ENCODE results near the gene ZCCHC10. TPM values are rescaled to one million over a fixed set of nuclear protein-coding genes. Genes with fewer than 3 reads are reported as not detected.

ZCCHC10 gene
- total and polyA plus RNA-seq, 2 of the 4 experiments (the other 2 are of a cell fraction), result 4.1 to 20.4 TPM

DNA sequence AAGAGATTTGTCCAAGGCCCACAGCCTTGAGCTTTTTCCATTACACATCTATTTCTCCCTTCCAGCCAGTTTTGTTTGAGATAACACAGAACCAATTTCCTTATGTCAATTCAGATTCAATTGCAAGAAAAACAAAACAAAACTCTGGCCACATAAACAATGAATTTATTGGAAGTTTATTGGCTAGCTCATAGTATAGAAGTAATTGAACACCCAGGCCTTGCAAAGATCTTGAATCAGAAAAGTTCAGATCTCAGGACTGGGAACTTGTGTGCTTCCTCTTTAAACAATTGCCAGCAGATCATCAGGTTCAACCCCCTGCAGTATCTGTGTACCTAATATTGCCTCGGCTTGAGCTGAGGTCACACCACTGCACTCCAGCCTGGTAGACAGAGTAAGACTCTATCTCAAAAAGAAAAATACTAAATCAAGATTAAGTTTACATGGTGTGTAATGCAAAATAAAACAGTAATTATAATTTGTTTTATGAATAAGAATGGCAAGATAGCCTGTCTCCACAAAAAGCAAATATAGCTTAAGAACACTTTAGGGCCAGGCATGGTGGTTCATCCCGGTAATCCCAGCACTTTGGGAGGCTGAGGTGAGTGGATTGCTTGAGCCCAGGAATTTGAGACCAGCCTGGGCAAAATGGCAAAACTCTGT lies 4.1 kb upstream of the ZCCHC10 start:
- no peaks in the 10 kb centered on the region for H3K36me3 ChIP-seq (ENCODE audit: control insufficient read depth, insufficient read depth, low read length)

More for the DNA sequence above, 4.1 kb upstream of the ZCCHC10 start:
- CTCF ChIA-PET, result no interaction called here
- Histone ChIP-seq H4K20me1 (ENCODE audit: insufficient read depth, low read length) (no peaks in the 10 kb centered on the region), H2AK5ac (ENCODE audit: low read depth, low read length) (no peak overlapping the region), H3K4me1 (ENCODE audit: control insufficient read depth, insufficient read depth, low read length) (no peaks in the 10 kb centered on the region), H2AK9ac (replicated peaks; ENCODE audit: low read depth, low read length, poor library complexity) (no peak overlapping the region), H3K9me1 (ENCODE audit: insufficient read depth, low read length) (no peaks in the 10 kb centered on the region), H3K79me1 (ENCODE audit: low read depth in 1 of 2, low read length in 2 of 2) (peaks cover 3 to 8% of the 10 kb centered on the region in 2 experiments; a peak in 2 of 4 replicates), H2BK5ac (ENCODE audit: low read depth, low read length, poor library complexity, severe bottlenecking) (no peak overlapping the region), H3K18ac (ENCODE audit: low read depth, low read length) (no peak overlapping the region), H2BK20ac (ENCODE audit: low read depth, low read length) (no peak overlapping the region), H4K5ac (ENCODE audit: low read depth, low read length) (no peak overlapping the region), H3K9me3 (ENCODE audit: control insufficient read depth, insufficient read depth, low read length) (no peaks in the 10 kb centered on the region), H3K4me2 (ENCODE audit: low read depth, low read length) (no peak overlapping the region), H3K4me3 (ENCODE audit: insufficient read depth, low read depth, low read length) (no peak overlapping the region), H3K27ac (ENCODE audit: insufficient read depth, low read length) (no peak overlapping the region), H4K91ac (ENCODE audit: insufficient read depth, low read depth, low read length) (no peak overlapping the region), H2BK120ac (ENCODE audit: low read depth, low read length) (no peak overlapping the region), H3K4ac (ENCODE audit: low read depth, low read length) (no peak overlapping the region), H3K23ac (ENCODE audit: low read depth, low read length) (no peak overlapping the region), H3K9ac (ENCODE audit: low read depth, low read length) (no peak overlapping the region), H3K56ac (ENCODE audit: extremely low read depth, insufficient read depth, low read length) (no peak overlapping the region), H3K14ac (replicated peaks; ENCODE audit: low read depth, low read length) (no peak overlapping the region), H2AFZ (replicated peaks; ENCODE audit: low read length, poor library complexity) (no peak overlapping the region), H4K8ac (ENCODE audit: low read depth in 2 of 2, low read length in 2 of 2) (no peak overlapping the region), H3K27me3 (ENCODE audit: control insufficient read depth, insufficient read depth, low read length) (no peaks in the 10 kb centered on the region), H2BK15ac (ENCODE audit: low read depth, low read length) (no peak overlapping the region)
- DNase-seq, result no peak
- WGBS, 2 experiments (ENCODE audit: extremely low coverage in 2 of 2, insufficient read length in 1 of 2), result no CpG with 5 or more reads among the region's 2 CpGs
- ATAC-seq (ENCODE audit: low read depth), result no peak
- TF ChIP-seq, protein P1, sequence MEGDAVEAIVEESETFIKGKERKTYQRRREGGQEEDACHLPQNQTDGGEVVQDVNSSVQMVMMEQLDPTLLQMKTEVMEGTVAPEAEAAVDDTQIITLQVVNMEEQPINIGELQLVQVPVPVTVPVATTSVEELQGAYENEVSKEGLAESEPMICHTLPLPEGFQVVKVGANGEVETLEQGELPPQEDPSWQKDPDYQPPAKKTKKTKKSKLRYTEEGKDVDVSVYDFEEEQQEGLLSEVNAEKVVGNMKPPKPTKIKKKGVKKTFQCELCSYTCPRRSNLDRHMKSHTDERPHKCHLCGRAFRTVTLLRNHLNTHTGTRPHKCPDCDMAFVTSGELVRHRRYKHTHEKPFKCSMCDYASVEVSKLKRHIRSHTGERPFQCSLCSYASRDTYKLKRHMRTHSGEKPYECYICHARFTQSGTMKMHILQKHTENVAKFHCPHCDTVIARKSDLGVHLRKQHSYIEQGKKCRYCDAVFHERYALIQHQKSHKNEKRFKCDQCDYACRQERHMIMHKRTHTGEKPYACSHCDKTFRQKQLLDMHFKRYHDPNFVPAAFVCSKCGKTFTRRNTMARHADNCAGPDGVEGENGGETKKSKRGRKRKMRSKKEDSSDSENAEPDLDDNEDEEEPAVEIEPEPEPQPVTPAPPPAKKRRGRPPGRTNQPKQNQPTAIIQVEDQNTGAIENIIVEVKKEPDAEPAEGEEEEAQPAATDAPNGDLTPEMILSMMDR (conservative IDR thresholded peaks at IDR 0.05; ENCODE audit: low read depth, low read length), result no peak
- TF ChIP-seq MAFK (IDR thresholded peaks at IDR 0.05; ENCODE audit: low read depth, low read length) (no peak), NFE2L2 (IDR thresholded peaks at IDR 0.05; ENCODE audit: low read depth, low read length) (no peak), MAZ (IDR thresholded peaks at IDR 0.05; ENCODE audit: borderline replicate concordance, low read depth, low read length) (no peak), CEBPB (IDR thresholded peaks at IDR 0.05; ENCODE audit: low read depth, low read length) (no peak)
- TF ChIP-seq, protein P2, sequence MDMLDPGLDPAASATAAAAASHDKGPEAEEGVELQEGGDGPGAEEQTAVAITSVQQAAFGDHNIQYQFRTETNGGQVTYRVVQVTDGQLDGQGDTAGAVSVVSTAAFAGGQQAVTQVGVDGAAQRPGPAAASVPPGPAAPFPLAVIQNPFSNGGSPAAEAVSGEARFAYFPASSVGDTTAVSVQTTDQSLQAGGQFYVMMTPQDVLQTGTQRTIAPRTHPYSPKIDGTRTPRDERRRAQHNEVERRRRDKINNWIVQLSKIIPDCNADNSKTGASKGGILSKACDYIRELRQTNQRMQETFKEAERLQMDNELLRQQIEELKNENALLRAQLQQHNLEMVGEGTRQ (IDR thresholded peaks at IDR 0.05; ENCODE audit: low read depth, low read length), result no peak
- TF ChIP-seq, protein P3, sequence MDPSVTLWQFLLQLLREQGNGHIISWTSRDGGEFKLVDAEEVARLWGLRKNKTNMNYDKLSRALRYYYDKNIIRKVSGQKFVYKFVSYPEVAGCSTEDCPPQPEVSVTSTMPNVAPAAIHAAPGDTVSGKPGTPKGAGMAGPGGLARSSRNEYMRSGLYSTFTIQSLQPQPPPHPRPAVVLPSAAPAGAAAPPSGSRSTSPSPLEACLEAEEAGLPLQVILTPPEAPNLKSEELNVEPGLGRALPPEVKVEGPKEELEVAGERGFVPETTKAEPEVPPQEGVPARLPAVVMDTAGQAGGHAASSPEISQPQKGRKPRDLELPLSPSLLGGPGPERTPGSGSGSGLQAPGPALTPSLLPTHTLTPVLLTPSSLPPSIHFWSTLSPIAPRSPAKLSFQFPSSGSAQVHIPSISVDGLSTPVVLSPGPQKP (IDR thresholded peaks at IDR 0.05; ENCODE audit: borderline replicate concordance, low read depth, low read length), result no peak
- POLR2A ChIA-PET (ENCODE audit: unreplicated experiment), result no interaction called here
- dilution Hi-C loops (cut with HindIII; ENCODE audit: low sequenced_read_pairs, unreplicated experiment) (no loop called here), in situ Hi-C loops (cut with MboI; ENCODE audit: low sequenced_read_pairs) (no loop called here), intact Hi-C loops (cut with micrococcal nuclease) (no loop called here)
- no TSS peak for BruUV-seq (replicated peaks)
